Ishikawa (cell line): ENCODE measurements around the gene ARRDC1.

ENCODE experiments used
- EP300 ChIP-seq: IDR thresholded peaks from 2 replicates; pipeline ENCODE4 v1.6.1; 2012; ENCODE audit warnings: borderline replicate concordance
- RAD21 ChIP-seq: IDR thresholded peaks from 2 replicates; pipeline ENCODE4 v1.6.1; 2012; ENCODE audit warnings: low read depth
- TCF12 ChIP-seq: IDR thresholded peaks from 2 replicates; pipeline ENCODE4 v1.6.1; 2012; ENCODE audit warnings: low read depth
- YY1 ChIP-seq: IDR thresholded peaks from 2 replicates; pipeline ENCODE4 v1.6.1; 2012; ENCODE audit warnings: low read depth
- TF ChIP-seq, protein P1 (sequence below): IDR thresholded peaks from 2 replicates; pipeline ENCODE4 v1.6.1; 2012
- TF ChIP-seq, protein P2 (sequence below): IDR thresholded peaks from 2 replicates; pipeline ENCODE4 v1.6.1; 2012; ENCODE audit warnings: low read depth, mild to moderate bottlenecking
- TF ChIP-seq, protein P3 (sequence below): IDR thresholded peaks from 2 replicates; pipeline ENCODE4 v1.6.1; 2012

DNA sequence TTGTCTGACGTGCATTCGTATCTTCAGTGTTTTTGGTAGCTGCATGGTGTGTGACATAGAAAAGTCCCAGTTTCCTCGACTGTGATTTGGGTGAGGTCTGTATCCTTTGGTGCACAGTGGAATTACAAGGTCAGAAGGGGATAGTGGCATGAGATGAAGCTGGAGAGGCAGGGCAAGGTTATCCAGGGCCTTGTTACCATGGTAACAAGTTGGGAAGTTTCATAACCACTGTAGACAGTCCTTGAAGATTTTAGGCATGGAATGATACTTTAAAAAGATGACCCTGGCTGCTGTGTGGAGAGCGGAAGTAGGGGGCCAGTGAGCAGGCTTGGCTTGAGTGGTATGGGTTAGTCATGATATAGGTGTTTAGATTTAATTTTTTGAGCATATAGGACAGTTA, 25.2 kb downstream of the ARRDC1 start:
- TF ChIP-seq, protein P1, sequence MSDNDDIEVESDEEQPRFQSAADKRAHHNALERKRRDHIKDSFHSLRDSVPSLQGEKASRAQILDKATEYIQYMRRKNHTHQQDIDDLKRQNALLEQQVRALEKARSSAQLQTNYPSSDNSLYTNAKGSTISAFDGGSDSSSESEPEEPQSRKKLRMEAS = no peak
- TF ChIP-seq RAD21 (no peak), EP300 (no peak), TCF12 (no peak), YY1 (no peak)
- TF ChIP-seq, protein P2, sequence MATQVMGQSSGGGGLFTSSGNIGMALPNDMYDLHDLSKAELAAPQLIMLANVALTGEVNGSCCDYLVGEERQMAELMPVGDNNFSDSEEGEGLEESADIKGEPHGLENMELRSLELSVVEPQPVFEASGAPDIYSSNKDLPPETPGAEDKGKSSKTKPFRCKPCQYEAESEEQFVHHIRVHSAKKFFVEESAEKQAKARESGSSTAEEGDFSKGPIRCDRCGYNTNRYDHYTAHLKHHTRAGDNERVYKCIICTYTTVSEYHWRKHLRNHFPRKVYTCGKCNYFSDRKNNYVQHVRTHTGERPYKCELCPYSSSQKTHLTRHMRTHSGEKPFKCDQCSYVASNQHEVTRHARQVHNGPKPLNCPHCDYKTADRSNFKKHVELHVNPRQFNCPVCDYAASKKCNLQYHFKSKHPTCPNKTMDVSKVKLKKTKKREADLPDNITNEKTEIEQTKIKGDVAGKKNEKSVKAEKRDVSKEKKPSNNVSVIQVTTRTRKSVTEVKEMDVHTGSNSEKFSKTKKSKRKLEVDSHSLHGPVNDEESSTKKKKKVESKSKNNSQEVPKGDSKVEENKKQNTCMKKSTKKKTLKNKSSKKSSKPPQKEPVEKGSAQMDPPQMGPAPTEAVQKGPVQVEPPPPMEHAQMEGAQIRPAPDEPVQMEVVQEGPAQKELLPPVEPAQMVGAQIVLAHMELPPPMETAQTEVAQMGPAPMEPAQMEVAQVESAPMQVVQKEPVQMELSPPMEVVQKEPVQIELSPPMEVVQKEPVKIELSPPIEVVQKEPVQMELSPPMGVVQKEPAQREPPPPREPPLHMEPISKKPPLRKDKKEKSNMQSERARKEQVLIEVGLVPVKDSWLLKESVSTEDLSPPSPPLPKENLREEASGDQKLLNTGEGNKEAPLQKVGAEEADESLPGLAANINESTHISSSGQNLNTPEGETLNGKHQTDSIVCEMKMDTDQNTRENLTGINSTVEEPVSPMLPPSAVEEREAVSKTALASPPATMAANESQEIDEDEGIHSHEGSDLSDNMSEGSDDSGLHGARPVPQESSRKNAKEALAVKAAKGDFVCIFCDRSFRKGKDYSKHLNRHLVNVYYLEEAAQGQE = no peak
- TF ChIP-seq, protein P3, sequence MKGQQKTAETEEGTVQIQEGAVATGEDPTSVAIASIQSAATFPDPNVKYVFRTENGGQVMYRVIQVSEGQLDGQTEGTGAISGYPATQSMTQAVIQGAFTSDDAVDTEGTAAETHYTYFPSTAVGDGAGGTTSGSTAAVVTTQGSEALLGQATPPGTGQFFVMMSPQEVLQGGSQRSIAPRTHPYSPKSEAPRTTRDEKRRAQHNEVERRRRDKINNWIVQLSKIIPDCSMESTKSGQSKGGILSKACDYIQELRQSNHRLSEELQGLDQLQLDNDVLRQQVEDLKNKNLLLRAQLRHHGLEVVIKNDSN = no peak
